ENCODE results near the gene DCST2. TPM values are rescaled to one million over a fixed set of nuclear protein-coding genes. Genes with fewer than 3 reads are reported as not detected.

DCST2 gene
- total RNA-seq, 1 donor from 2014 or later: under 0.01 TPM

DNA sequence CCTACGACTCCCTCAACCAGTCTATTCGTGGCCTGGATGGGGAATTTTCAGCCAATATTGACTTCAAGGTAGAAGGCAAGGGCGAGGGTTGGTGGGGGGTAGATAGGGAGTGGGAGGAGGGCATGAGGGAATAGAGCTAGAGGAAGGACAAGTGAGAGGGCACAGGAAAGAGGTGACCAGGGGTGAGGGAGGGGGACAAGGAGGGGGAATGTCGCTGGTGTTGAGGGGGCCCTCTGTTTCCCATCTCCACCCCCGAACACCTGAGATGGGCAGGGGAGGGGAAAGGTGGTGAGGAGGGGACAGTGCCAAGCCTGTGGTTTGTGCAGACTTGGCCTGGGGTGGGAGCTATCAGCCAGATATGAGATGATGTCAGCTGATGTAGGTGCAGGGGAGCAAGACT, 9.2 kb upstream of the DCST2 start:
- DNase-seq (ENCODE audit: low read depth) (no peak), FAIRE-seq (no peak)
- Histone ChIP-seq H3K36me3 (ENCODE audit: control insufficient read depth, insufficient read depth, low read length) (no peaks in the 10 kb centered on the region), H3K4me3 (ENCODE audit: low read depth, low read length) (no peak overlapping the region), H3K27me3 (ENCODE audit: control insufficient read depth, insufficient read depth, low read length) (no peaks in the 10 kb centered on the region)
- TF ChIP-seq, protein P1, sequence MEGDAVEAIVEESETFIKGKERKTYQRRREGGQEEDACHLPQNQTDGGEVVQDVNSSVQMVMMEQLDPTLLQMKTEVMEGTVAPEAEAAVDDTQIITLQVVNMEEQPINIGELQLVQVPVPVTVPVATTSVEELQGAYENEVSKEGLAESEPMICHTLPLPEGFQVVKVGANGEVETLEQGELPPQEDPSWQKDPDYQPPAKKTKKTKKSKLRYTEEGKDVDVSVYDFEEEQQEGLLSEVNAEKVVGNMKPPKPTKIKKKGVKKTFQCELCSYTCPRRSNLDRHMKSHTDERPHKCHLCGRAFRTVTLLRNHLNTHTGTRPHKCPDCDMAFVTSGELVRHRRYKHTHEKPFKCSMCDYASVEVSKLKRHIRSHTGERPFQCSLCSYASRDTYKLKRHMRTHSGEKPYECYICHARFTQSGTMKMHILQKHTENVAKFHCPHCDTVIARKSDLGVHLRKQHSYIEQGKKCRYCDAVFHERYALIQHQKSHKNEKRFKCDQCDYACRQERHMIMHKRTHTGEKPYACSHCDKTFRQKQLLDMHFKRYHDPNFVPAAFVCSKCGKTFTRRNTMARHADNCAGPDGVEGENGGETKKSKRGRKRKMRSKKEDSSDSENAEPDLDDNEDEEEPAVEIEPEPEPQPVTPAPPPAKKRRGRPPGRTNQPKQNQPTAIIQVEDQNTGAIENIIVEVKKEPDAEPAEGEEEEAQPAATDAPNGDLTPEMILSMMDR (IDR thresholded peaks at IDR 0.05; ENCODE audit: insufficient read depth, low read length, severe bottlenecking): no peak

- Histone ChIP-seq H3K27me3 (ENCODE audit: control insufficient read depth, insufficient read depth, low read length) (no peaks in the 10 kb centered on the region), H3K36me3 (ENCODE audit: control insufficient read depth, insufficient read depth, low read length) (no peaks in the 10 kb centered on the region), H3K4me3 (ENCODE audit: low read depth, low read length) (no peak overlapping the region)
- TF ChIP-seq, protein P1 (IDR thresholded peaks at IDR 0.05; ENCODE audit: insufficient read depth, low read length, severe bottlenecking): no peak
- FAIRE-seq: no peak
- DNase-seq (ENCODE audit: low read depth): no peak
Measured at GRCh38 chr1:155040358-155041093, 6.9 kb upstream of the DCST2 start.

DNA sequence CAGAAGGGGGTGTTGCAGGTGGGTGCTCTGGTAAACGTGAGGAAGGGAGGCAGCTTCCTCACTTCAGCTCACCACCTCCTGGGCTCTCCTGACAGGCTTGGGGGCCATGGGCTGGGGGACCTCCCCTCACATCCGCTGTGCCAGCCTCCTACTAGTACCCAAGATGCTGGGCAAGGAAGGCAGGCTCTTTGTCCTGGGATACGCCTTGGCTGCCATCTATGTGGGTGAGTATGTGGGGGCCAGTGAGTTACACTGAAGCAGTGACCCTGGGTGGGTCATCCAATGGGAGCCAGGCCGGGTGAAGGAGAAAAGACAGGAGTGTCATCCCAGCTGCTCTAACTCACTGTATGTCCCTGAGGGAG, 5.7 kb upstream of the DCST2 start:
- TF ChIP-seq, protein P1 (IDR thresholded peaks at IDR 0.05; ENCODE audit: insufficient read depth, low read length, severe bottlenecking): no peak
- Histone ChIP-seq H3K27me3 (ENCODE audit: control insufficient read depth, insufficient read depth, low read length) (no peaks in the 10 kb centered on the region), H3K4me3 (ENCODE audit: low read depth, low read length) (no peak overlapping the region), H3K36me3 (ENCODE audit: control insufficient read depth, insufficient read depth, low read length) (no peaks in the 10 kb centered on the region)
- DNase-seq (ENCODE audit: low read depth) (no peak), FAIRE-seq (peak; percentile 7)

GRCh38 chr1:155038602-155039307, 5.2 kb upstream of the DCST2 start:
- DNase-seq (ENCODE audit: low read depth) (peak; percentile 96), FAIRE-seq (peak; percentile 99)
- H3K36me3 ChIP-seq (ENCODE audit: control insufficient read depth, insufficient read depth, low read length): no peaks in the 10 kb centered on the region
- no peaks in the 10 kb centered on the region for H3K27me3 ChIP-seq (ENCODE audit: control insufficient read depth, insufficient read depth, low read length)
- TF ChIP-seq, protein P1 (IDR thresholded peaks at IDR 0.05; ENCODE audit: insufficient read depth, low read length, severe bottlenecking): no peak
- no peak overlapping the region for H3K4me3 ChIP-seq (ENCODE audit: low read depth, low read length)

DNA sequence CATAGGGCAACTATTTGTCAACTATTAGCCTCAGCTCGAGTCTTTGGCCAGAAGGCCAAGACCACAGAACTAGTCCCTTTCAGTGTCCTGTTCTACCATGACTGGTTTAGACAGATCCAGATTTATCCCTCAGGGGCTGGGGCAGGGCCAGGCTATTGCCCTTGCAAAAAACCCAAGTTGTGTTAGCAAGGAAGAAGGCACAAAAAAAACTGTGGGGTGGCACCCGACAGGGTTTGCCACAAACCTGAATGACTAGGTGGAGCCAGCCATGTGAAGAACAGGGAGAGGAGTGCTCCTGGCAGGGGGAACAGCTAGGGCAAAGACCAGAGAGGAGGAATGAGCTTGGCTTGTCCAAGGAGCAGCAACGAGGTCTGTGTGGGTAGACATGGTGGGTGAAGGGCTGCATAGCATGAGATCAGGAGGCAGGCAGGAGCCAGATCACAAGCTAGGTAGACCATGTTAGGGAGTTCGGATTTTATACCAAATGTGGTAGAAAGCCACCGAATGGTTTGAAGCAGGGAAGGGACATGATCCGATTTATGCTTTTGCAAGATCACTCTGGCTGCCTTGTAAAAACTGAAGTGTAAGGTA, 4.4 kb upstream of the DCST2 start:
- Histone ChIP-seq H3K4me3 (ENCODE audit: low read depth, low read length) (no peak overlapping the region), H3K36me3 (ENCODE audit: control insufficient read depth, insufficient read depth, low read length) (no peaks in the 10 kb centered on the region), H3K27me3 (ENCODE audit: control insufficient read depth, insufficient read depth, low read length) (no peaks in the 10 kb centered on the region)
- DNase-seq (ENCODE audit: low read depth) (peak; percentile 29), FAIRE-seq (no peak)
- TF ChIP-seq, protein P1 (IDR thresholded peaks at IDR 0.05; ENCODE audit: insufficient read depth, low read length, severe bottlenecking): no peak

All from bronchial epithelial cell (primary cell).